Pancreas (tissue), 10 donors: ENCODE data around the gene UBE2E2. TPM values are rescaled to one million over a fixed set of nuclear protein-coding genes. Genes with fewer than 3 reads are reported as not detected.

Experiments
- ATAC-seq, 4 donors: fragments of 200-7000 bp; cut with Tn5 transposase; one replicate each; pipeline versions ENCODE4 v1.8.0 to v1.9.1; 2020; ENCODE audit warnings: mild to moderate bottlenecking in 4 of 4, moderate library complexity in 4 of 4
- DNase-seq, 6 donors: peaks; one replicate each; pipeline ENCODE4 v3.0.0-alpha.2; 2020
- FAIRE-seq: peaks from 2 replicates; lab custom pipeline; 2012; peaks lifted over from hg19 to GRCh38; lab: Jason Lieb, UNC
- H3K27ac ChIP-seq, 4 donors: fragments of 200-600 bp; sonication (generic); 1 replicate in 3 of 4; 2 replicates in 1 of 4; pipeline versions ENCODE4 v1.5.0 to v1.8.0; 2020
- H3K27me3 ChIP-seq, 4 donors: fragments of 200-600 bp; one replicate each; pipeline ENCODE4 v1.8.0; 2021
- H3K36me3 ChIP-seq, 3 donors: fragments of 200-600 bp; sonication (generic) in 1 of 3; one replicate each; pipeline versions ENCODE4 v1.5.0 to v1.8.0; 2020 to 2021
- H3K4me1 ChIP-seq, 3 donors: fragments of 200-600 bp; one replicate each; pipeline ENCODE4 v1.8.0; 2021
- H3K4me3 ChIP-seq, 4 donors: fragments of 200-600 bp; sonication (generic) in 2 of 4; one replicate each; pipeline versions ENCODE4 v1.5.0 to v1.8.0; 2020 to 2021
- H3K9me3 ChIP-seq, 4 donors: fragments of 200-600 bp; one replicate each; pipeline ENCODE4 v1.8.0; 2021
- CTCF ChIP-seq, 4 donors: fragments of 200-600 bp; sonication (generic) in 3 of 4; IDR thresholded peaks; one replicate each; pipeline versions ENCODE4 v1.5.0 to v1.8.0; 2021; ENCODE audit warnings: antibody characterized with exemption in 4 of 4
- WGBS, 2 donors: extraction: QIAGEN DNeasy Blood & Tissue Kit; methylation state at CpG; one replicate each; pipeline ENCODE4 v1.1.7; 2013; 5-methylcytosine and 5-hydroxymethylcytosine counted together
- intact Hi-C, 3 donors: fragments of 100-400 bp; cut with DNase I; formaldehyde crosslinking; loops; one replicate each; pipeline versions ENCODE4 v1.11.1 to v1.14.2; 2022
- polyA plus RNA-seq, 2 donors: library from polyadenylated mRNA; stranded (reverse); fragments of 200-250 nt; gene quantifications; one replicate each; pipeline ENCODE4 v1.2.3, GENCODE V29; 2013
- total RNA-seq, 6 donors: library from RNA; stranded (reverse); fragmentation: NEBNext Ultra II Directional in 4 of 6; extraction: Animal tissue kit (Norgen Biotek cat#: 25700) in 4 of 6; gene quantifications; one replicate each; pipeline versions ENCODE4 v1.2.1 to v1.2.4, GENCODE V29; 2021 to 2023
- donor health status: healthy with polysubstance abuse.
- donor health status: DM: no; HTN: no; CAD: no; lungs with moderate emphysema.
- donor health status: DM: no; HTN: no; CAD: no.
- donor health status: control.
- donor health status: control.
- donor health status: Bipolar disorder and iron deficiency.
- donor health status: DM: yes; HTN: yes; CAD: no.
- donor health status: DM: no; HTN: no; CAD: no.
- donor health status: DM: no; HTN: no; CAD: no.
- donor health status: DM: yes; HTN: yes; CAD: no.

Gene UBE2E2
- total and polyA plus RNA-seq, 8 donors, result 3.3 to 11.6 (median 5.8) TPM

DNA sequence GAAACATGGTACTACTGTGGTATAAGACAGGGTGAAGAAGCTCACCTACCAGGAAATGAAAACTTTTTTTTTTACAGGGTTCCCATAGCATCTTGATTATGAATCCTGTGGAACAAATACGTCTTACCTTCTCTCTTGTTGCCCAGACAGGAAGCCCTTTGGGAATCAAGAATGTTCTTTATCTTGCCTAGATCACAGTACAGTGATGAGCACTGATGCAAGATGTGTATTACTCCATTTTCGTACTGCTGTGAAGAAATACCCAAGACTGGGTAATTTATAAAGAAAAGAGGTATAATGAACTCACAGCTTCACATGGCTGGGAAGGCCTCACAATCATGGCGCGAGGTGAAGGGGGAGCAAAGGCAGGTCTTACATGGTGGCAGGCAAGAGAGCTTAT lies 281.3 kb downstream of the UBE2E2 start:
- H3K9me3 ChIP-seq, result no peaks in the 10 kb centered on the region
- no peaks in the 10 kb centered on the region for H3K27me3 ChIP-seq
- H3K36me3 ChIP-seq, result no peaks in the 10 kb centered on the region
- WGBS, 2 donors, result 94 to 100% methylated on average over 4 of the region's 4 CpGs
- DNase-seq (no peak), FAIRE-seq (no peak), ATAC-seq (no peak)
- no peak overlapping the region for H3K27ac ChIP-seq
- intact Hi-C loops, result no loop called here
- H3K4me1 ChIP-seq, result no peaks in the 10 kb centered on the region
- no peak overlapping the region for H3K4me3 ChIP-seq
- no peak for TF ChIP-seq CTCF (IDR thresholded peaks at IDR 0.05)

- Histone ChIP-seq H3K4me1 (no peaks in the 10 kb centered on the region), H3K27ac (no peak overlapping the region), H3K27me3 (no peaks in the 10 kb centered on the region), H3K9me3 (no peaks in the 10 kb centered on the region), H3K4me3 (no peak overlapping the region), H3K36me3 (no peaks in the 10 kb centered on the region)
- TF ChIP-seq CTCF (IDR thresholded peaks at IDR 0.05), result no peak
- WGBS, 2 donors, result 94 to 96% methylated on average over 6 of the region's 6 CpGs
- ATAC-seq, result no peak
- peak in 1 of 6 donors; percentile 37 for DNase-seq
- no peak for FAIRE-seq
- intact Hi-C loops, result no loop called here
These were observed 282.8 kb downstream of the UBE2E2 start for GRCh38 chr3:23485922-23486321.

- no peaks in the 10 kb centered on the region for H3K27me3 ChIP-seq
- H3K4me1 ChIP-seq, result no peaks in the 10 kb centered on the region
- H3K4me3 ChIP-seq, result no peak overlapping the region
- no peaks in the 10 kb centered on the region for H3K9me3 ChIP-seq
- H3K36me3 ChIP-seq, result no peaks in the 10 kb centered on the region
- no peak for TF ChIP-seq CTCF (IDR thresholded peaks at IDR 0.05)
- no peak for ATAC-seq
- intact Hi-C loops, result no loop called here
- 92 to 93% methylated on average over 9 of the region's 9 CpGs for WGBS, 2 donors
- peak in 1 of 6 donors; percentile 44 for DNase-seq
- FAIRE-seq, result no peak
- no peak overlapping the region for H3K27ac ChIP-seq
These were observed 283.9 kb downstream of the UBE2E2 start for GRCh38 chr3:23487015-23487414.

DNA sequence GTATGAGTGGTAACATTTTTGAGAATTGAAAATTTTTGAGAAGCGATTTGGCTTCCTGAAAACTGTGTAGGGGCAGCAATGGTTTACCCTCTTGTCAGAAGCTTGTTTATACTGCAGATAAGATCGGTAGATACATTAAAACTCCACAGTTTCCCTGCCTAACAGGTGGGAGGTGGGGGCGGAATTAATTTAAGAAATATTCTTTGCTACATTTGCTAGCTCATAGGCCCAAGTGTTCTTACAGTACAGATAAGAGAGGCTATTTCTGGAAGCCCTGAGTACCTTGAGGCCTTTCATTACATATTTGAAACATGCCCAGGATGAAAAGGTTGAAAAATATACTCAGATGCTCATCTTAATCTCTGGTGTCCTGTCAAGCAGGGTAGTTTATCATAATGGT lies 285.5 kb downstream of the UBE2E2 start:
- Histone ChIP-seq H3K36me3 (no peaks in the 10 kb centered on the region), H3K9me3 (no peaks in the 10 kb centered on the region), H3K4me1 (peaks cover 3 to 6% (median 4%) of the 10 kb centered on the region in 3 donors), H3K27me3 (no peaks in the 10 kb centered on the region), H3K4me3 (no peak overlapping the region), H3K27ac (no peak overlapping the region)
- no peak for DNase-seq
- FAIRE-seq, result no peak
- WGBS, 2 donors, result 69 to 74% methylated on average over 3 of the region's 3 CpGs
- intact Hi-C loops, result no loop called here
- no peak for ATAC-seq
- no peak for TF ChIP-seq CTCF (IDR thresholded peaks at IDR 0.05)

DNA sequence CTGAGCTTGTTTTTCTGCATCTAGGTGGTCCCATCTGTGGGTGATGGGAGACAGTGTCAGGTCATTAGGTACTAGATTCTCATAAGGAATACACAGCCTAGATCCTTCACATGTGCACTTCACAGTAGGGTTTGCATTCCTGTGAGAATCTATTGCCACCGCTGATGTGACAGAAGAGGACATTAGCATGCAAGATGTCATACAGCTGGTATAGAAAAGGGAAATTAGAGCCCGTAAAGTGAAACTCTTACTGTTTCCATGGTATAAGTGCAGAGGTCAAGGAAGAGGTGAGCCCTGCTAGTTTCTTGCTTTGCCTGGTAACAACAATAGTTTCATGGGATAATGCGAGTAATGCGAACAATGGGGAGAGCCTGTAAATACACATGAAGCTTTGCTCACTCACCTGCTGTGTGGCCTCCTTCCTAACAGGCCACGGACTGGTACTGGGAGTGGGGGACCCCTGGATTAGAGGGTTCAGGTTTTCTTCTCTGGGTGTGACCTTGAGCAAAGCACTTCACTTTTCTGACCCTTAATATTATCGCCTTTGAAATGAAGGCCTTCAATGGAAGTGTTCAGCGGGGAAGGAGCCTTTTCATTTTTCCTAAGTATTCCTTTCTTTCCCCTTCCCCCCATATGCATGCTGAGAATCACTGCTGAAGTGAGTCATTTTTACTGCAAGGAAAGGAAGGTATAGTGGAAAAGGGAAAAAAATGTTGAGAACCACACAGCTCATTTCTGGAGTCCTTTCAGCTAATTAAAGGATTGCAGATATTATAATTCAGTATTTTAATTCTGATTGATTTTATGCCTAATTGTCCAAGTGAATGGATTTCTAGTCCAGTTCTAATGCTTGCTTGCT lies 286.4 kb downstream of the UBE2E2 start:
- ATAC-seq (no peak), DNase-seq (no peak), FAIRE-seq (no peak)
- H3K4me1 ChIP-seq, result peaks cover 7 to 11% (median 9%) of the 10 kb centered on the region in 3 donors
- no peak overlapping the region for H3K4me3 ChIP-seq
- no peak overlapping the region for H3K27ac ChIP-seq
- TF ChIP-seq CTCF (IDR thresholded peaks at IDR 0.05), result no peak
- H3K36me3 ChIP-seq, result no peaks in the 10 kb centered on the region
- WGBS, 2 donors, result 96 to 97% methylated on average over 7 of the region's 7 CpGs
- intact Hi-C loops, result no loop called here
- H3K9me3 ChIP-seq, result no peaks in the 10 kb centered on the region
- H3K27me3 ChIP-seq, result no peaks in the 10 kb centered on the region
